IMR-90 (cell line): Measurements from ENCODE around the gene C1orf116. TPM values are rescaled to one million over a fixed set of nuclear protein-coding genes. Genes with fewer than 3 reads are reported as not detected.
A peak's percentile ranks its signal among the peaks of the same experiment; 100 is the strongest.

Source experiments
- ATAC-seq: fragments of 200-7000 bp; cut with Tn5 transposase; 2 replicates; pipeline ENCODE4 v1.9.1; 2020; ENCODE audit warnings: low read depth, mild to moderate bottlenecking, moderate library complexity
- BruUV-seq: library from RNA; stranded (reverse); fragments of 400-500 nt; replicated peaks from 2 replicates; lab custom pipeline; 2021; lab: Mats Ljungman, UMichigan
- CTCF ChIA-PET: fragments of 300-600 bp; formaldehyde crosslinking; extraction: SDS; loops from one replicate; lab custom pipeline; 2021; ENCODE audit warnings: antibody characterized with exemption; lab: Yijun Ruan, JAX
- POLR2A ChIA-PET: fragments of 300-600 bp; sonication (Branson Sonifier 250); formaldehyde crosslinking; loops from one replicate; lab custom pipeline; 2022; ENCODE audit warnings: antibody characterized with exemption; ENCODE audit not compliant: unreplicated experiment; lab: Charles Lee
- DNase-seq: peaks from one replicate; pipeline ENCODE4 v3.0.0; 2013
- H2AFZ ChIP-seq: replicated peaks from 2 replicates; pipeline ENCODE3; 2013; ENCODE audit warnings: low read length, mild to moderate bottlenecking; ENCODE audit not compliant: poor library complexity
- H2AK5ac ChIP-seq: 2 replicates; pipeline ENCODE4 v1.6.1; 2013; ENCODE audit warnings: low read depth, low read length, inconsistent platforms
- H2AK9ac ChIP-seq: replicated peaks from 2 replicates; pipeline ENCODE3; 2013; ENCODE audit warnings: mild to moderate bottlenecking, low read depth, low read length, moderate library complexity; ENCODE audit not compliant: poor library complexity
- H2BK120ac ChIP-seq: 2 replicates; pipeline ENCODE4 v1.6.1; 2013; ENCODE audit warnings: low read depth, low read length, inconsistent platforms
- H2BK15ac ChIP-seq: 3 replicates; pipeline ENCODE4 v1.6.1; 2013; ENCODE audit warnings: low read depth, low read length, inconsistent platforms
- H2BK20ac ChIP-seq: 2 replicates; pipeline ENCODE4 v1.6.1; 2013; ENCODE audit warnings: low read depth, mild to moderate bottlenecking, inconsistent platforms, low read length, moderate library complexity
- H2BK5ac ChIP-seq: 2 replicates; pipeline ENCODE4 v1.6.1; 2013; ENCODE audit warnings: mild to moderate bottlenecking, low read depth, low read length, inconsistent platforms; ENCODE audit not compliant: poor library complexity, severe bottlenecking
- H3K14ac ChIP-seq: replicated peaks from 2 replicates; pipeline ENCODE4 v1.6.1; 2013; ENCODE audit warnings: low read depth, low read length, inconsistent platforms
- H3K18ac ChIP-seq: 2 replicates; pipeline ENCODE4 v1.6.1; 2013; ENCODE audit warnings: low read depth, low read length, control low read depth
- H3K23ac ChIP-seq: 2 replicates; pipeline ENCODE4 v1.6.1; 2013; ENCODE audit warnings: low read depth, low read length, inconsistent platforms
- H3K27ac ChIP-seq: 2 replicates; pipeline ENCODE4 v1.5.1; 2013; ENCODE audit warnings: mild to moderate bottlenecking, control low read depth, low read length; ENCODE audit not compliant: insufficient read depth
- H3K27me3 ChIP-seq: 2 replicates; pipeline ENCODE4 v1.6.1; 2013; ENCODE audit warnings: low read length; ENCODE audit not compliant: control insufficient read depth, insufficient read depth
- H3K36me3 ChIP-seq: 2 replicates; pipeline ENCODE4 v1.6.1; 2013; ENCODE audit warnings: low read length, mixed read lengths; ENCODE audit not compliant: control insufficient read depth, insufficient read depth
- H3K4ac ChIP-seq: 2 replicates; pipeline ENCODE4 v1.6.1; 2013; ENCODE audit warnings: low read depth, low read length, inconsistent platforms
- H3K4me1 ChIP-seq: 2 replicates; pipeline ENCODE4 v1.6.1; 2013; ENCODE audit warnings: low read length, mixed read lengths; ENCODE audit not compliant: control insufficient read depth, insufficient read depth
- H3K4me2 ChIP-seq: 2 replicates; pipeline ENCODE4 v1.6.1; 2013; ENCODE audit warnings: low read depth, mild to moderate bottlenecking, control low read depth, low read length, moderate library complexity
- H3K4me3 ChIP-seq: 2 replicates; pipeline ENCODE4 v1.5.1; 2013; ENCODE audit warnings: low read depth, mild to moderate bottlenecking, control low read depth, low read length, moderate library complexity; ENCODE audit not compliant: insufficient read depth
- H3K56ac ChIP-seq: 2 replicates; pipeline ENCODE4 v1.6.1; 2013; ENCODE audit warnings: low read length, inconsistent platforms; ENCODE audit not compliant: insufficient read depth; ENCODE audit errors: extremely low read depth
- H3K79me1 ChIP-seq, 2 experiments: 2 replicates each; pipeline ENCODE4 v1.6.1; 2013; ENCODE audit warnings: low read length in 2 of 2, inconsistent platforms in 1 of 2, low read depth in 1 of 2
- H3K9ac ChIP-seq: 2 replicates; pipeline ENCODE4 v1.6.1; 2013; ENCODE audit warnings: low read depth, low read length, control low read depth
- H3K9me1 ChIP-seq: 2 replicates; pipeline ENCODE4 v1.6.1; 2013; ENCODE audit warnings: low read length, inconsistent platforms; ENCODE audit not compliant: insufficient read depth
- H3K9me3 ChIP-seq: 2 replicates; pipeline ENCODE4 v1.6.1; 2013; ENCODE audit warnings: low read length; ENCODE audit not compliant: control insufficient read depth, insufficient read depth
- H4K20me1 ChIP-seq: 2 replicates; pipeline ENCODE4 v1.6.1; 2013; ENCODE audit warnings: low read length, inconsistent platforms; ENCODE audit not compliant: insufficient read depth
- H4K5ac ChIP-seq: 2 replicates; pipeline ENCODE4 v1.6.1; 2013; ENCODE audit warnings: mild to moderate bottlenecking, low read depth, low read length, control low read depth
- H4K8ac ChIP-seq, 2 experiments: 2 replicates each; pipeline ENCODE4 v1.6.1; 2013; ENCODE audit warnings: low read depth in 2 of 2, low read length in 2 of 2, control low read depth in 1 of 2, inconsistent platforms in 1 of 2
- H4K91ac ChIP-seq: 2 replicates; pipeline ENCODE4 v1.6.1; 2013; ENCODE audit warnings: low read depth, low read length, inconsistent platforms; ENCODE audit not compliant: insufficient read depth
- CEBPB ChIP-seq: IDR thresholded peaks from 2 replicates; pipeline ENCODE4 v1.6.1; 2012; ENCODE audit warnings: low read depth, low read length, improper control_type of control experiment
- CTCF ChIP-seq: conservative IDR thresholded peaks from 2 replicates; pipeline ENCODE4 v1.5.1; 2012; ENCODE audit warnings: mild to moderate bottlenecking, low read depth, low read length, improper control_type of control experiment
- MAZ ChIP-seq: IDR thresholded peaks from 2 replicates; pipeline ENCODE4 v1.6.1; 2012; ENCODE audit warnings: low read depth, mild to moderate bottlenecking, low read length, improper control_type of control experiment, moderate library complexity, borderline replicate concordance
- MXI1 ChIP-seq: IDR thresholded peaks from 2 replicates; pipeline ENCODE4 v1.6.1; 2012; ENCODE audit warnings: low read depth, mild to moderate bottlenecking, low read length, moderate library complexity, borderline replicate concordance
- NFE2L2 ChIP-seq: fragments of 150-350 bp; IDR thresholded peaks from 2 replicates; pipeline ENCODE4 v1.6.1; 2016; ENCODE audit warnings: low read depth, mild to moderate bottlenecking, low read length
- RAD21 ChIP-seq: IDR thresholded peaks from 2 replicates; pipeline ENCODE4 v1.6.1; 2012; ENCODE audit warnings: low read length, improper control_type of control experiment
- RFX5 ChIP-seq: IDR thresholded peaks from 2 replicates; pipeline ENCODE4 v1.8.0; 2012; ENCODE audit warnings: low read depth, mild to moderate bottlenecking, low read length, moderate library complexity
- WGBS, 2 experiments: methylation state at CpG; one replicate each; pipeline versions ENCODE4 v1.1.5 to v1.1.7; 2013; ENCODE audit warnings: missing lambda C conversion rate in 2 of 2; ENCODE audit not compliant: insufficient read length in 1 of 2; ENCODE audit errors: extremely low coverage in 2 of 2; 5-methylcytosine and 5-hydroxymethylcytosine counted together
- dilution Hi-C: fragments of 300-500 bp; cut with HindIII; formaldehyde crosslinking; loops from one replicate; pipeline ENCODE4 v1.14.3; 2018; ENCODE audit warnings: low sequenced_read_pairs; ENCODE audit not compliant: unreplicated experiment
- in situ Hi-C: fragments of 300-500 bp; cut with MboI; formaldehyde crosslinking; loops from 3 replicates; pipeline ENCODE4 v1.14.3; 2019; ENCODE audit warnings: low sequenced_read_pairs, inconsistent platforms, mixed read lengths
- intact Hi-C: fragments of 100-400 bp; cut with micrococcal nuclease; formaldehyde crosslinking; loops from 2 replicates; pipeline ENCODE4 v1.10.0; 2022
- polyA plus RNA-seq, 3 experiments: library from polyadenylated mRNA; depleted of rRNA; stranded (reverse); fragments of >200 nt; gene quantifications; 2 replicates each; pipeline ENCODE4 v1.2.3, GENCODE V29; 2012; ENCODE audit warnings: low replicate concordance in 1 of 3
- total RNA-seq: library from RNA; depleted of rRNA; stranded (reverse); fragments of >200 nt; gene quantifications from 2 replicates; pipeline ENCODE4 v1.2.3, GENCODE V29; 2012

Gene C1orf116
- total and polyA plus RNA-seq, 2 of the 4 experiments (the other 2 are of a cell fraction) = under 0.01 to 0.03 TPM

GRCh38 chr1:207009182-207009850 is 23.2 kb downstream of the C1orf116 start:
- Histone ChIP-seq H2BK15ac (no peak overlapping the region), H3K79me1 (no peaks in the 10 kb centered on the region), H4K8ac (no peak overlapping the region), H3K9ac (no peak overlapping the region), H2BK20ac (no peak overlapping the region), H3K4me2 (no peak overlapping the region), H2BK5ac (no peak overlapping the region), H4K91ac (no peak overlapping the region), H3K9me1 (peaks cover 6% of the 10 kb centered on the region), H3K18ac (no peak overlapping the region), H3K56ac (no peak overlapping the region), H3K9me3 (no peaks in the 10 kb centered on the region; the same call in 1 of the 2 replicates), H3K23ac (no peak overlapping the region), H2AFZ (peak overlapping the region; percentile 24), H3K27me3 (peaks cover 6% of the 10 kb centered on the region; the same call in 1 of the 2 replicates), H2AK5ac (0 out of 2 replicates have a peak overlapping the region, but pooled peaks have one; percentile 44), H3K27ac (no peak overlapping the region), H4K5ac (no peak overlapping the region), H2BK120ac (no peak overlapping the region), H3K36me3 (no peaks in the 10 kb centered on the region), H4K20me1 (no peaks in the 10 kb centered on the region), H2AK9ac (no peak overlapping the region), H3K14ac (no peak overlapping the region), H3K4me3 (no peak overlapping the region), H3K4me1 (peaks cover 6% of the 10 kb centered on the region), H3K4ac (no peak overlapping the region)
- ChIA-PET POLR2A (no interaction called here), CTCF (no interaction called here)
- 92% methylated on average over 9 of the region's 10 CpGs; no CpG with 5 or more reads in 1 of the 2 experiments for WGBS, 2 experiments
- BruUV-seq = no TSS peak
- no peak for DNase-seq
- intact Hi-C loops = no loop called here
- TF ChIP-seq RAD21 (no peak), MXI1 (no peak), CTCF (no peak), MAZ (no peak), CEBPB (no peak), RFX5 (no peak), NFE2L2 (no peak)
- dilution Hi-C loops = no loop called here
- no peak for ATAC-seq
- in situ Hi-C loops = no loop called here
